Astrocyte (in vitro differentiated cells and primary cell): ENCODE results near the gene TMC1. TPM values are rescaled to one million over a fixed set of nuclear protein-coding genes. Genes with fewer than 3 reads are reported as not detected.

Source experiments
- DNase-seq: peaks from one replicate; pipeline ENCODE4 v3.0.0-alpha.2; 2010; ENCODE audit warnings: low read depth
- FAIRE-seq: peaks from 2 replicates; lab custom pipeline; 2011; peaks lifted over from hg19 to GRCh38; lab: Jason Lieb, UNC
- H2AFZ ChIP-seq: 2 replicates; pipeline ENCODE4 v1.6.0; 2012; ENCODE audit warnings: low read depth, low read length, inconsistent platforms
- H3K27ac ChIP-seq: 2 replicates; pipeline ENCODE4 v1.5.1; 2011; ENCODE audit warnings: low read depth, low read length, inconsistent platforms
- H3K27me3 ChIP-seq: 2 replicates; pipeline ENCODE4 v1.6.0; 2011; ENCODE audit warnings: low read length, inconsistent platforms; ENCODE audit not compliant: insufficient read depth
- H3K36me3 ChIP-seq: 2 replicates; pipeline ENCODE4 v1.5.1; 2011; ENCODE audit warnings: low read length, inconsistent platforms; ENCODE audit not compliant: insufficient read depth
- H3K4me1 ChIP-seq: 2 replicates; pipeline ENCODE4 v1.5.1; 2011; ENCODE audit warnings: low read length, inconsistent platforms; ENCODE audit not compliant: insufficient read depth
- H3K4me2 ChIP-seq: 2 replicates; pipeline ENCODE4 v1.6.0; 2012; ENCODE audit warnings: low read length, inconsistent platforms
- H3K4me3 ChIP-seq: 2 replicates; pipeline ENCODE4 v1.5.1; 2011; ENCODE audit warnings: low read depth, mild to moderate bottlenecking, low read length, inconsistent platforms; ENCODE audit not compliant: insufficient read depth
- H3K79me2 ChIP-seq: 2 replicates; pipeline ENCODE4 v1.6.0; 2012; ENCODE audit warnings: mild to moderate bottlenecking, low read length, inconsistent platforms; ENCODE audit not compliant: insufficient read depth
- H3K9ac ChIP-seq: 2 replicates; pipeline ENCODE4 v1.6.0; 2012; ENCODE audit warnings: mild to moderate bottlenecking, low read length, inconsistent platforms
- H3K9me3 ChIP-seq: 2 replicates; pipeline ENCODE4 v1.5.1; 2012; ENCODE audit warnings: low read depth, mild to moderate bottlenecking, low read length, inconsistent platforms; ENCODE audit not compliant: insufficient read depth
- H4K20me1 ChIP-seq: 2 replicates; pipeline ENCODE4 v1.6.0; 2012; ENCODE audit warnings: low read length, inconsistent platforms; ENCODE audit not compliant: insufficient read depth
- H3K27ac Mint-ChIP-seq: one replicate; pipeline ENCODE4 v1.8.0; 2021; ENCODE audit warnings: mild to moderate bottlenecking, mixed read lengths; ENCODE audit not compliant: unreplicated experiment
- H3K27me3 Mint-ChIP-seq: one replicate; pipeline ENCODE4 v1.8.0; 2021; ENCODE audit warnings: low read depth, mixed read lengths; ENCODE audit not compliant: unreplicated experiment
- H3K36me3 Mint-ChIP-seq: one replicate; pipeline ENCODE4 v1.8.0; 2021; ENCODE audit warnings: low read depth, mixed read lengths; ENCODE audit not compliant: unreplicated experiment
- H3K4me1 Mint-ChIP-seq: one replicate; pipeline ENCODE4 v1.8.0; 2021; ENCODE audit warnings: low read depth, mixed read lengths; ENCODE audit not compliant: unreplicated experiment
- H3K4me3 Mint-ChIP-seq: one replicate; pipeline ENCODE4 v1.8.0; 2021; ENCODE audit warnings: mild to moderate bottlenecking, moderate library complexity, mixed read lengths; ENCODE audit not compliant: unreplicated experiment
- H3K9me3 Mint-ChIP-seq: one replicate; pipeline ENCODE4 v1.8.0; 2021; ENCODE audit warnings: mild to moderate bottlenecking, mixed read lengths; ENCODE audit not compliant: unreplicated experiment
- EZH2 ChIP-seq: IDR thresholded peaks from 2 replicates; pipeline ENCODE4 v1.6.1; 2012; ENCODE audit warnings: mild to moderate bottlenecking, low read length, inconsistent platforms; ENCODE audit not compliant: insufficient read depth
- total RNA-seq: library from RNA; stranded (reverse); gene quantifications from 2 replicates; pipeline ENCODE4 v1.2.1, GENCODE V29; 2021
- TF ChIP-seq, protein P1 (sequence below): IDR thresholded peaks from 2 replicates; pipeline ENCODE4 v1.5.1; 2011; ENCODE audit warnings: low read depth, mild to moderate bottlenecking, inconsistent platforms, low read length, moderate library complexity; ENCODE audit not compliant: insufficient read depth

Gene TMC1
- total RNA-seq, 1 donor from 2014 or later, result not detected

DNA sequence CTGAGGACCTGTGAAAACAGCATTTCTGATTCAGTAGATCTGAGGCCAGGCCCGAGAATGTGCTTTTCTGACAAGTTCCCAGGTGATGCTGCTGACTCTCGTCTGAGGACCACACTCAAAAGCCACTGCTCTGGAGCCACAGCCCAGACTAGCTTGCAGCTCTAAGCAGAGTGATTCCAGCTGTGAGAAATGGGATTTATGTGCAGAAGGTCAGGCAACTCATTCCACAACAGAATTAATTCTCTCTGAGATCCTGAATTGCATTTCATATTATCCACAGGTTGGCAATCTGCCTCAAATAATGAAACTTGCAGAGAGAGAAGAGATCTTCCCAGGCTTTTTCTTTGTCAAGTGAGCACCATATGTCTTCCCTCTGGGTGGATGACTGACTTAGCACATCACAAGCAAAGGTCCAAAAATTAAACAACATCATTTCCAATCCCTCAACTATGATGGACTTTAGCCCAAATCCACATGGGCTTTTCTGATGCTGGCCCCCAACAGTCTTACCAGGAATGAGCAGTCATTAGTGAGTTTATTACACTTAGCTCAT lies 291.2 kb downstream of the TMC1 start:
- Histone ChIP-seq H3K4me2 (no peak overlapping the region), H3K27ac (no peak overlapping the region), H2AFZ (no peak overlapping the region), H3K4me1 (no peaks in the 10 kb centered on the region), H3K4me3 (no peak overlapping the region), H3K36me3 (no peaks in the 10 kb centered on the region), H3K9ac (no peak overlapping the region), H4K20me1 (no peaks in the 10 kb centered on the region), H3K79me2 (no peaks in the 10 kb centered on the region), H3K27me3 (no peaks in the 10 kb centered on the region), H3K9me3 (no peaks in the 10 kb centered on the region)
- TF ChIP-seq, protein P1, sequence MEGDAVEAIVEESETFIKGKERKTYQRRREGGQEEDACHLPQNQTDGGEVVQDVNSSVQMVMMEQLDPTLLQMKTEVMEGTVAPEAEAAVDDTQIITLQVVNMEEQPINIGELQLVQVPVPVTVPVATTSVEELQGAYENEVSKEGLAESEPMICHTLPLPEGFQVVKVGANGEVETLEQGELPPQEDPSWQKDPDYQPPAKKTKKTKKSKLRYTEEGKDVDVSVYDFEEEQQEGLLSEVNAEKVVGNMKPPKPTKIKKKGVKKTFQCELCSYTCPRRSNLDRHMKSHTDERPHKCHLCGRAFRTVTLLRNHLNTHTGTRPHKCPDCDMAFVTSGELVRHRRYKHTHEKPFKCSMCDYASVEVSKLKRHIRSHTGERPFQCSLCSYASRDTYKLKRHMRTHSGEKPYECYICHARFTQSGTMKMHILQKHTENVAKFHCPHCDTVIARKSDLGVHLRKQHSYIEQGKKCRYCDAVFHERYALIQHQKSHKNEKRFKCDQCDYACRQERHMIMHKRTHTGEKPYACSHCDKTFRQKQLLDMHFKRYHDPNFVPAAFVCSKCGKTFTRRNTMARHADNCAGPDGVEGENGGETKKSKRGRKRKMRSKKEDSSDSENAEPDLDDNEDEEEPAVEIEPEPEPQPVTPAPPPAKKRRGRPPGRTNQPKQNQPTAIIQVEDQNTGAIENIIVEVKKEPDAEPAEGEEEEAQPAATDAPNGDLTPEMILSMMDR, result no peak
- no peak for TF ChIP-seq EZH2
- Mint-ChIP-seq H3K27ac (no peak overlapping the region), H3K27me3 (no peaks in the 10 kb centered on the region), H3K9me3 (no peaks in the 10 kb centered on the region), H3K4me1 (peaks cover 2% of the 10 kb centered on the region), H3K4me3 (no peak overlapping the region), H3K36me3 (no peaks in the 10 kb centered on the region)
- no peak for DNase-seq
- FAIRE-seq, result no peak

- Histone ChIP-seq H3K36me3 (no peaks in the 10 kb centered on the region), H4K20me1 (no peaks in the 10 kb centered on the region), H3K4me3 (no peak overlapping the region), H3K4me1 (no peaks in the 10 kb centered on the region), H3K9me3 (no peaks in the 10 kb centered on the region), H3K79me2 (no peaks in the 10 kb centered on the region), H3K9ac (no peak overlapping the region), H2AFZ (no peak overlapping the region), H3K4me2 (no peak overlapping the region), H3K27ac (no peak overlapping the region), H3K27me3 (no peaks in the 10 kb centered on the region)
- FAIRE-seq, result no peak
- Mint-ChIP-seq H3K4me1 (peaks cover 2% of the 10 kb centered on the region), H3K36me3 (no peaks in the 10 kb centered on the region), H3K9me3 (no peaks in the 10 kb centered on the region), H3K4me3 (no peak overlapping the region), H3K27me3 (no peaks in the 10 kb centered on the region), H3K27ac (no peak overlapping the region)
- DNase-seq, result no peak
- TF ChIP-seq EZH2, result no peak
- TF ChIP-seq, protein P1, result no peak
Measured at GRCh38 chr9:72813544-72813943, 292.1 kb downstream of the TMC1 start.

- TF ChIP-seq, protein P1, result no peak
- no peak for TF ChIP-seq EZH2
- Histone ChIP-seq H3K4me3 (no peak overlapping the region), H3K79me2 (no peaks in the 10 kb centered on the region), H3K27me3 (no peaks in the 10 kb centered on the region), H2AFZ (no peak overlapping the region), H3K4me1 (no peaks in the 10 kb centered on the region), H4K20me1 (no peaks in the 10 kb centered on the region), H3K9me3 (no peaks in the 10 kb centered on the region), H3K27ac (no peak overlapping the region), H3K4me2 (no peak overlapping the region), H3K36me3 (no peaks in the 10 kb centered on the region), H3K9ac (no peak overlapping the region)
- Mint-ChIP-seq H3K9me3 (no peaks in the 10 kb centered on the region), H3K36me3 (no peaks in the 10 kb centered on the region), H3K4me3 (no peak overlapping the region), H3K27ac (no peak overlapping the region), H3K4me1 (peaks cover 2% of the 10 kb centered on the region), H3K27me3 (no peaks in the 10 kb centered on the region)
- DNase-seq, result no peak
- FAIRE-seq, result no peak
Measured at GRCh38 chr9:72814083-72814597, 292.7 kb downstream of the TMC1 start.
